ENCODE measurements around the gene FITM2.

FITM2 gene

DNA sequence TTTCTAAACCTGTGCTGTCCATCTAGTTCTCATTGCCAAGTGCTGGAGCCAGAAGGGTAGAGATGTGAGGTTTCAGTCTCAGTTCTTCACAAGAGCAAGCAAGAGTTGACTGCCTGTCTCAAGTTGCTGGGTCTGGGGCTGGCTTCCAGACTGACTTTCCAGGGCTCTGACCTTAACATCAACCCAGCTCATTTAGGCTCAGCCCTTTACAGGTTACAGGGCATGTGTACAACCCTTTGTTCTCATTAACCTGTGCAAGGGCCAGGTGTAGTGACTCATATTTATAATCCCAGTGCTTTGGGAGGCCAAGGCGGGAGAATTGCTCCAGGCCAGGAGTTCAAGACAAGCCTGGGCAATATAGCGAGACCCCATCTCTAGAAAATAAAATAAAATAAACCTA lies 30.6 kb downstream of the FITM2 start:
- DNase-seq (ENCODE audit: low read depth in 2 of 2), result no peak

GRCh38 chr20:44279228-44279627 lies 31.8 kb downstream of the FITM2 start:
- DNase-seq (ENCODE audit: low read depth in 2 of 2), result no peak

GRCh38 chr20:44274303-44275017 lies 36.5 kb downstream of the FITM2 start:
- DNase-seq (ENCODE audit: low read depth in 2 of 2), result no peak

DNA sequence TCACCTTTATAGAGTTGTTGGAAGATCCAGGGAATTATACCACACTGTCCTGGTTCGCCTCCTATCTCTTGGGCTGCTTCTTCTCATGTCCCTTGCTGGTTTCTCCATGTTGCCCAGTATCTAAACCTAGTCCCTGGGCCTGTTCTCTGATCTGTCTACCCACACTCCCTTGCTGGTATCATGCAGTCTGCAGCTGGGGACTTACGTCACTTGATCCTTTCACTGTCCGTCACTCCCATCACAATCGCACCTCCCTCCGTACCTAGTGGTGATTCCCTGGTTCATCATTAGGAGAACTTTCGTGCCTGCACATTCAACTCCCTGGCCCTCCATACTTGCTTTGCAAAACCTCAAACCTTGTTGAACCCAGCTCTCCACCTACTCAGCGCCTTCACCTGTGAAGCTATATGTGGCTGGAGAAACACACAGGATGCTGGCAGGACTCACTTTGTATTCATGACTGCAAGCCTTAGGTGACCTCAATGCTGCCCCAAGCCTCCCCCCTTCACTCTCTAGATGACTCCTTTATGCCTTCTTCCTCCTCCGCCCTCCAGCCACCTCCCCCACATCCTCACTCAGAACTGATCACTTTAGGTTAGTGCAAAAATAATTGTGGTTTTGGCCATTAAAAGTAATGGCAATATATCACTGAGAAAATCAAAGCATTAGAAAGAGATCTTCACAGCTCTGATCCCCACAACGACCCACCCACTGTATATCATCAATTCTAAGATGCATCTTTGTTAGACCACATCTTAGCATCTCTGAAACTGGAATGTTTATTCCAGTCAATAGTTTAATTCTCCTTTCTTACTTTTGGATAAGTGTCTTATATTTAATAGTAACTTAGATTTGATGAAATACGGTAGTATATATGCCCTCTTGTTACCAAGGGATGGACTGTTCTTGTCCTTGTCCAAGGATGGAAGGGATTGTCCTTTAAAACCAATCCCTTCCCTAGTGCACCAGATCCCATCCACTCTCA lies 37.5 kb downstream of the FITM2 start:
- DNase-seq (ENCODE audit: low read depth in 2 of 2), result no peak

DNA sequence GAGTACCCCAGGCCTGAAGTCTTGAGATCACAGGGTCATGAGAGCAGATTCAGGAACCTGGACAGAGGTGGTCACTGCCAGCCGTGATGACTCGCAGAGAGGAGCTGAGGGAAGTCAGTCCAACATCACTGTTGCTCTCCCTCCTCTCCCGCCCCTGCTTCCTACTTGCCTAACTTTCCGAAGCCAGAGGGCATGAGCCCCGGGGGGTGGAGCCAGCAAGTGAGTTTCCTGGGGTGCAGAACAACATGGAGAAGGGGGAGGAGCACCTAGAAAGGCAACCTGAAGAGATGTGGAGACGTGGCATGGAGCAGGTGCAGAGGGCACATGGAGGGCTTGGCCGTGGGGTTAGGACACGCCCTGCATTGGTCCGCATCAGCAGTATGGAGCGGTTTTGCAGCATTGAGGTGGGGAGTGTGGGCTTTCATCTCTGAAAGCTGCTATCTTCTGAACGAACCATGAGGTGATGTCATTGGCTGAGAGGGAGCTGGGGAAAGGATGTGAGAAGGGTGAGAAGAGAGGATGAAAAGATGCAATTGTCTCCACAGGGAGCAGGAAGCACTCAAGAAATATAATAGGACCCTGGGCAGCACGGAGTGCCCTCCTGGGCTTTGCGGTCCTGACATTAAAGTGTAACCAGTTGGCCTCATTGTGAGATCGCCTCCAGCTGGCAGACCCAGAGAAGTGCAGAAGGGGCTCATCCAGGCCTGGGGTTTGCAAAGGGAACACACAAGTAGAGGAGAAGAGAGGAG lies 38.9 kb downstream of the FITM2 start:
- DNase-seq (ENCODE audit: low read depth in 2 of 2), result no peak

DNA sequence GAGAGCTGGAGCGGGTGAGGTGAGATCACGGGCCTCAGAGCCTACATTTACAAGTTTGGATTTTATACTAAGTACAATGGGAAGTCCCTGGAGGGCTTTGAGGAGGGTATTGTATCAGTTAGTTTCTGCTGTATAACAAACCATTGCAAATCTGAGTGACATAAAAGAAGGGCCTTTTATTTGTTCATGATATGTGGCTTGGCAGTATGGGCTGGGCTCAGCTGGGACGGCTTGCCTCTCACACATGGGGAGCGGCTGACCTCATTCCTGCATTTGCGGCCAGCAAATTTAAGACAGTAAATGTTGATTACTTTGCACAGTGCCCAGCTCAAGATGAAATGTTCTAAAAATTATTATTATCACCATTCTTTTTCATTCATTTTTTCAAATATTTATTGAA lies 42.2 kb downstream of the FITM2 start:
- no peak for DNase-seq (ENCODE audit: low read depth in 2 of 2)

DNA sequence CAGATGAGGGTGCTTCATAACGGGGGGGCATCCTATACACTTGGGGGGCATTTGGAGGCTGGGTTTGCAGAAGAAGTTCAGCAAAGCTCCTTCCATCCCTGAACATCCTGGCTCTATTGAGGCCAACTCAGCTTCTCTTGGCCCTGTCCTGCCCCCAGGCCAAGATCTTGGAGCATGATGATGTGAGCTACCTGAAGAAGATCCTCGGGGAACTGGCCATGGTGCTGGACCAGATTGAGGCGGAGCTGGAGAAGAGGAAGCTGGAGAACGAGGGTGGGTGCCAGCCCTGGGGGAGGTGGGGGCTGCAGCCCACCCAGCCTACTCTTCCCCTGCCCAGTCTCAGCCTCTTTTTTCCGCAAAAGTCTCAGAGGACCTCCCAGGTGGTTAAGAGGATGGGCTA lies 46.7 kb downstream of the FITM2 start:
- DNase-seq (ENCODE audit: low read depth in 2 of 2), result no peak

DNA sequence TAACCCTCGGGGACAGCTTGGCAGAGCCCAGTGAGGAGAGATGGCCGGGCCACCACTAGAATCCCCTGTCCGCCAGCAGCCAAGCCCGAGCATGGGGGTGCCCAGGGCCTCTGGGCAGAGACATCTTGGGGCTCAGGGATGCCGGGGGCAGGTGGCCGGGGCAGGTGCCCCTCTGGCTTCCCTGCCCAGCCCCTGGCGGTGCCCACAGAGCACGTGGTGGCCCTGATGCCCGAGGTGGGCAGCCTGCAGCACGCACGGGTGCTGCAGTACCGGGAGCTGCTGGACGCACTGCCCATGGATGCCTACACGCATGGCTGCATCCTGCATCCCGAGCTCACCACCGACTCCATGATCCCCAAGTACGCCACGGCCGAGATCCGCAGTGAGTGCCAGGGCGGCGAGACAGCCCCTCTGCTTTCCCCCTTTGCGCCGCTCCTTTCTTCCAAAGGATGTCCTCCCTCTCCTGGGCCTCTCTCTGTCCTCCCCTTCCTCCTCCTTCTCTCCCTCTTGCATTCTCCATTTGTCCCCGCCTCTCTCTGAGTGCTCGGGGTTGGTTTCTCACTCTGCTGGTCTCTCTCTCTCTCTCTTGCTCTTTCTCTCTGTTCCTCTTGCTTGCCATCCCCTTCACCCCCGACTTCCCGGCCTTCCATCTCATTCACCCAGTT lies 52.6 kb downstream of the FITM2 start:
- DNase-seq (ENCODE audit: low read depth in 2 of 2), result no peak

DNA sequence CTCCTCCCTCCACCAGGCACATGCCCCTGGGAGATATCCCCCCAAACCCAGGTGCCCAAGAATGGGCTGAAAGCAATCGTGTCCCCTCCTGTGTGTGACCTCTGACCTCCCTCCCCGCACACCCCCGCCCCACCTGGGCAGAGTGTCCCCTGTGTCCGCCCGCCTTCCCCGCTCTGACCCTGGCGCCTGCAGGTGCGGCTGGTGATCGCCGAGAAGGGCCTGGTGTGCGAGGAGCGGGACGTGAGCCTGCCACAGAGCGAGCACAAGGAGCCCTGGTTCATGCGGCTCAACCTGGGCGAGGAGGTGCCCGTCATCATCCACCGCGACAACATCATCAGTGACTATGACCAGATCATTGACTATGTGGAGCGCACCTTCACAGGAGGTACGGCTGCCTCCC lies 54.0 kb downstream of the FITM2 start:
- no peak for DNase-seq (ENCODE audit: low read depth in 2 of 2)

DNA sequence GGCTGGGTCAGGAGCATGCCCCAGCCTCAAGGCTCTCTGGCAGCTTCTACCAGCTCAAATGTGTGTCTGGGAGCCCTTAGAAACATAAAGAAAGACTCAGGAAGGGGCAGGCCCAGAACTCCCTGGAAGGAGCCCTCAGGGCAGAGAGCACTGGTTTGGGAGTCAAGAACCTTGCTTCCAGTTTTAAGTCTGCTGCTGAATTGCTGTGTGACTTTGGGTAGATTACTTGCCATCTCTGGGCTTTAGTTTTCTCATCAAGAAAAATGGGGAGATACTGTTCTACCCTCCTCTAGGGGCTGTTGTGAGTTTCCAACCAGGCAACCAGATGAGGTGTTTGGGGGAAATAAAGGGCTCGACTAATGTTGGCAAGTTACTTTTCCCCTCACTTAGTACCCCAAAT lies 55.1 kb downstream of the FITM2 start:
- no peak for DNase-seq (ENCODE audit: low read depth in 2 of 2)

GRCh38 chr20:44254073-44254472 lies 56.9 kb downstream of the FITM2 start:
- DNase-seq (ENCODE audit: low read depth in 2 of 2), result no peak

DNA sequence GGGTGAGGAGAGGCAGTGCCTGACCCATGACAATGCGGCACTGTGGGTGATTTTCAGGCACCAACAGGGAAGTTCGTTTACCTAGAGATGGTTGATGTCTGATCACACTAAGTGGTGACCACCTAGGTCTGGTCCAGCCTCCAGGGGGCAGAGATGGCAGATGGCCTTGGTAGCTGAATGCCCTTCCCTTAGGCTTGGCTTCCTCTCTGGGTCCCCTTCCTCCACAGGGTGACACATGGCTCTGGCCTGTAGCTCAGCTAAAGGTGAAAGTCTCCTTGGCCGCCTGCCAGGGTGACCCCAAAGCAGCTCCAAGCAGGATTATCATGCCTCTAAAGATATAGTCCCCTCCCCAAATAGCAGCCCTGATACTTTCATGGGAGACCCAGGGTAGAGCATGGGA lies 57.5 kb downstream of the FITM2 start:
- DNase-seq (ENCODE audit: low read depth in 2 of 2), result no peak

All from stimulated activated CD4-positive, alpha-beta T cell treated with anti-CD3 and anti-CD28 coated beads, Interleukin-1b, Interleukin-23, amount 100 ng/mL, for 1 hour (primary cell).